Limb (tissue), 2 donors: ENCODE measurements around the gene PRICKLE1.
A peak's percentile ranks its signal among the peaks of the same experiment; 100 is the strongest.

Experiments used
- DNase-seq, 2 donors: peaks; one replicate each; pipeline ENCODE4 v3.0.0-alpha.2; 2016; ENCODE audit errors: extremely low spot score in 2 of 2

The PRICKLE1 gene

DNA sequence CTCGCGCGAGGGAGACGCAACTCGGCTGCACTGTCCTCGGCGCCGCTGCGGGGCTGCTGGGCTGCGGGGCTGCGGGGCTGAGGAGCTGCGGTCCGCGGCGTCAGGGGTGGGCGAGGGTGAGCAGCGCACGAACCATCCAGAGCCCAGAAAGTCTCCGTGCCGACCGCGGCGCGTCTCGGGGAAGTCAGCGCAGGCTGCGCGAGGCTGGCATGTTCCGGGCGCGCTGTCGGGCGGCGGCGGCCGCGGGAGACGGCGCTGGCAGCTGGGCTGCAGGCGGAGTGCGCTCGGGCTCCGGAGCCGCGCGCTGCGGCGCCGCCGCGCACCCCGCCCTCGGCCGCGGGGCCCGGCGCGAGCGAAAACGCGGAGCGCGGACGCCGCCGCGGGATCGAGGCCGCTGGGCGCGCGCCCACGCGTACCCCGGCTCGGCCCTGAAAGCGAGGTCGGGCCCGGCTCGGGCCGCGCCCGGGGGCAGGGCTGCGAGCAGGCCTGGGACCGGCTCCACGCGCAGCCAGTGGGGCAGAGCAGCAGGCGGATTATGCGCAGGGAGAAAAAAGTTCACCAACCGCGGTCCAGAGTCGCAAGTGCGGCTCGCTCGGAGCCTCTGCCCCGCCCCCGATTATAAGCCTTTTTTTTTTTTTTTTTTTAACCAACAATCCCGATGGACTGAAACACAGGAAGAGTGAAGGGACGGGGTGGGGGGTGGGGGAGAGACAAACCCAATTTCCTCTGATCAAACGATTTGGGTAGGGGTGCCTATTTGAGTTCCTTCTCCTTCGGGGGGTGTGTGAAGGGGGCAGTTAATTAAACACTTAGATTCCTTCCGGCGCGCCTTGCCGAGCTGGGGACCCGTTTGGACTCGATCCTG, at the start of gene PRICKLE1:
TSS of gene PRICKLE1 (minus strand) at position 282 of the 865 bp plus-strand sequence. CDS start 117,230 bp downstream, outside the sequence.
- DNase-seq, result peak in 1 of 2 donors; percentile 83

- no peak for DNase-seq
Observed at GRCh38 chr12:42638697-42639096, 49.2 kb upstream of the PRICKLE1 start.

GRCh38 chr12:42638011-42638410, 48.5 kb upstream of the PRICKLE1 start:
- DNase-seq, result no peak

DNA sequence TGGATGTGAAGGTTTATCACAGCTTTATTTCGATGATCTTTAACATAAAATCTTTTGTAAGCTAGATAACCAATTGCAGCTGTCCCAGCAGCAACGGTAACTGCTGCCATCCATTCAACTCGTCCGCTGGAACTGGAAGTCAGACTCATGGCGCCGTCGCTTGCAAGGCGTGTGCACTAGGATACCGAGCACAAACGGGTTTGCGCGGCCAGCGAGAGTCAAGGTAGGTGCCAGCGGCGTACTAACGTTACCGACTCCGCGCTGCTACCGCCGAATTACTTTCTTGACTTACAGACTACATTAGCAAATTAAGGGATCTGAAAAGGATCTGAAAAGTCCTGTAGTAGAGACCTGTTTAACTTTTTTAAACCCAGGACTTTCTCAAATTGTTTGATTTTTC, 47.4 kb upstream of the PRICKLE1 start:
- no peak for DNase-seq

DNA sequence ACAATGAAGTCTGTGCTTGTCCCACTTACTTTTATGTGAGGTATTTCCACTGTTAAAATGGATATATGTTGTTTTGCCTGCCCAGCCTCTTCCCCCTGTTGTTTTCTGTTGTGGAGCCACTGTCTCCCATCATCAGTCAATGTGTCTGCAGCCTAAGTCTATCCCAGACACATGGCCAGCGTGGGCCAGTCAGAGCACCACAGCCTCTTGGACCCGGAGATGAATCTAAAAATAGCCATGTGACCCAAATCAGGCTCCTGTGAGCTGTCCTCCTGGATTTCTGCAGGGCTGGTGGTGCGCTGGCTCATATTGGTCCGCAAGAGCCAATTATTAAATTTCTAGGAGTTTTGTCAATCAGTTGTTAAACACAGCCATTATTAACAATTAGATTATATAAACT, 44.0 kb upstream of the PRICKLE1 start:
- no peak for DNase-seq

DNA sequence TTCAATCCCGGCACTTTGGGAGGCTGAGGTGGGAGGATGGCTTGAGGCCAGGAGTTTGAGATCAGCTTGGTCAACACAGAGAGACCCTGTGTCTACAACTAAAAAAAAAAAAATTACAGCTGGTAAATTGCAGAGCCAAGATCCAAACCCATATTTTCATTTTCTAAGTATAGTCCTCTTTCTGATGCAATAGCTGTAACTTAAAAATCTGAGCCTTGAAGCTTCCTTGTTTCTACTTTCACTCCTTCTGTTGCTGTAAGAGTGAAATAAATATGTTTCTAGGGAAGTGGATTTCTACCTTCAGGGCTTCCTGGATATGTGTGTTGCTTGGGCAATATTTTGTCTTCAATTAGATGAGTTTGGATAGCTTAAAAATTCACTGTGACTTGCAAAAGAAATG, 42.0 kb upstream of the PRICKLE1 start:
- no peak for DNase-seq

DNA sequence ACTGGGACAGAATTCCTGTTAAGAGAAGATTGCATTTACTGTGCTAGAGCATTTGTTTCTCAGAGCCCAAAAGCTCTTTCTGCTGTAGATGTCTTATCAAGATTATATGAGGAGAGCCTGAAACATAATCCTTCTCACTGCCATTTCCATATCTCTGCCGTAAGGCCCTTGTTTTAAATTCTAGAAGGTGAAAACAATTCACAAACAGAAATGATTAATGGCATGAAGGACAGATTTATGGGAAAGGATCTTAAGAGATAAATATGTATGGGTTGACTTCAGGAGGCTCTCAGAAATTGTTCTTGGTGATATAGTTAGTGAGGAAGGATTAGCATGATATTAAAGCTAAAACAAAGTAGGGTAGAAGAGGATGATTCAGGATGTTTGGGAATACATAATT, 40.8 kb upstream of the PRICKLE1 start:
- DNase-seq, result no peak

DNA sequence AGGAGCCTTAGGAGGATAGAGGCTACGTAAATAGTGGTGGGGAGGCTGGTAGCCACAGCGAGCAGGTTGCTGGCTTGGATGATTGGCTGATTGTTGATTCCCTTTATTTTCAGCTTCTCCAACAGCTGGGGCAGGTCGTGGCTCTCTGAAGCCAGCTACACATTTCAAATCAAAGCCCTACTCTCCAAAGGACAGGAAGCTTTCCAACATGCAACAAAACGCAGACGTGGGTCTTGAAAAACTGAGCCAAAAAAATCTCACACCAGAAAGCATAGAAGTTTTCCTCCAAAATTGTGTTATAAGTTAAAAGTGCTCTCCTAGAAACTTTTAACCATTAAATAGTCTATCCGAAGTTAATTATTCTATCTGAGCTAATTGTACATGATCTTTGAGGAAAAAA, 37.6 kb upstream of the PRICKLE1 start:
- DNase-seq, result no peak

GRCh38 chr12:42625611-42626010, 36.1 kb upstream of the PRICKLE1 start:
- DNase-seq, result no peak

- DNase-seq, result no peak
Observed at GRCh38 chr12:42617622-42618021, 28.1 kb upstream of the PRICKLE1 start.

DNA sequence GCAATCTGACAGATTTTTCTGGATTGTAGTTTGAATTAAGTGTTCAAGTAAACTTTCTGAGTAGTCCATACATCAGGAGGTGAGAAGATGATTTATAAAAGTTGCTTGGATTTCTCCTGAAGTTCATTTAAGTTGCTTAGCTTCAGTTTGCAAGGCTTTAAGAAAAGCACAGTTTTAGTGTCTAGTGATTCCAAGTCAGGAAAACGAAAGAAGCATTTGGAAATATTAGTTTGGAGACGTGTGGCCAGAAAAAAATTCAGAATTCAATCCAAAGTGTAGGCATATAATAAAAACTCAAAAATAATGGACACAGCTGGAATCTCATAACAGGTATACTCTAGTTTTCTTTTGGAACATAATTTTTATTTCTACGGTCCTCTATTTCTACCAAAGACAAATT, 25.5 kb upstream of the PRICKLE1 start:
- no peak for DNase-seq

DNA sequence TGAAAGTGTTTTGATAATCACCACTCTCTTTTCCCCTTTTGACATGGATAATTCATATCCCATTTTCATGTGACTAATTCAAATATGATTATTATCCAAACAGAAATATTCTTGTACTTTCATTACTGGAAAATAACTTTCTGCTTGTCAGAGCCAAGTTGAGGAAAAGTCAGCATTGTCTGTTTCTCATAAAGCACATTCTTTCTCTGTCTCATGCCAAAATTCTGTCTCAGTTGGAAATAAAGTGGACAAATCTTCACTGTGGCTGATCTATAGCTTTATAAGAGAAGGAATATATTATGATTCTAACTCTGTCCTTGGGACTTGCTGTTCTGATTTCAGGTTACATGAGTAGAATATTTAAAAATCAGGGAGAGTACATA, 22.7 kb upstream of the PRICKLE1 start:
- DNase-seq, result peak in 1 of 2 donors; percentile 65

DNA sequence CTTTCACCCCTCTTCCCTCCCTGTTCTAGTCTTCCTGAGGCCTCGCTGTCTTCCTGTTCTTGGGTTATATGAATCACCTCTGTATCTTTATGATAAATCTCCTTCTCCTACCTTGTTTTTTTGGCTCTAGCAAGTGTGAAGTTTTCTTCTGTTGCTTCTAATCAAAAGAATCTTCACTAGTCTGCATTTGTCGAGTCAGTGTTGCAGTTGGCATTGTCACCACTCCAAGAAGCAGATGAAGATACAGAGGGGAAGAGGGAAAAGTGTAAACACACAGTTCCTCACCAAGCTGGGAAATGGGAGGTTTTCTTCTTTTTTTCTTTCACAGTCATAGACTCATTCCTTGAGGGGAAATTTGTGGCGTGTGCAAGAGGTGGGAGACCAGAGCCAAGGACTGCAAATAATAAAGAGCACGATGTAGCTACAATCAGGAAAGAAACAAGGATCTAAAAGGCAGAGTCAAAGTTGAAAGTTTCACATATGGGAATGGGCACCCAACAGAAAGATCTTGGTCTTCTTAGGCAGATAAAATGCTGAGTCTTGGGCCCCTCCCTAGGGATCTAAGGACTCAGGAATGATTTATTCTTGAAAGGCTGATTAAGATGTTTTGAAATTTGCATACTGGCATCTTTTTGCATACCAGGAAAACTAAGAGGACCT, 22.2 kb upstream of the PRICKLE1 start:
- no peak for DNase-seq

GRCh38 chr12:42609605-42610004, 20.1 kb upstream of the PRICKLE1 start:
- no peak for DNase-seq

GRCh38 chr12:42608196-42608825, 18.8 kb upstream of the PRICKLE1 start:
- no peak for DNase-seq

GRCh38 chr12:42607584-42608058, 18.1 kb upstream of the PRICKLE1 start:
- DNase-seq, result no peak

DNA sequence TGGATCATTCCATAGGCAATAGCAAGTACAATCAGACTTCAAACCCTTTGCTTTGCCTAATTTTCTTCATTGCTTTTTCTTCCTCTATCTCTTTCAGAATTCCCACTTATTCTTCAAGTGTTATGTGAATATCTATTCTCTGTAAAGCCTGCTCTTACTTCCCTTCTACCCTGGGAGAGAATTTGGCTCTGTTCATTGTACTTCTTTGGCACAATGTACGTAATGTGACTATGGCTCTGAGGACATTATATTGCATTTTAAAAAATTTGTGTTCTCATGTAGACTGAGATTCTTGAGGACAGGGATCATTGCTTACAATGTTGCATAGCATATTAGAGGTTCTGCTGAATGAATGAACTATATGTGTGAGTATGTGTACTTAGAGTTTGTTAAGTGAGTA, 16.9 kb upstream of the PRICKLE1 start:
- DNase-seq, result no peak

DNA sequence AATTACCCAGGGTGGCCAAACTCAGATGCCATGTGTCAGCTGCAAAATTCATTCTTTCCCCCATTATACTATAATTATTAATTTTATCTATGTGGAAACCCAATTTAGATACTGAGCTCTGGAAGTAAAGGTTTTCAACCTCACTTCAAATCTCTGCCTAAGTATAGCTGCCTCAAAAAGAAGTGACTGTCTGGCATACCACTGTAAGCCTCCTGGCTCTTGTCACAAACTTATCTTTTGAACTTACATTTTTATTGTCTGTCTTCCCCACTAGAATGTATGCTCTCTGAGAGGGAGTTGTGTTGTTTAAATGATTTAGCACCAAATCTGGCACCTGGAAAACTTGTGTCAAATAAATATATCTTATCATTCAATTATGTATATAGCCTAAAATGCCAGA, 16.1 kb upstream of the PRICKLE1 start:
- DNase-seq, result no peak

GRCh38 chr12:42603246-42603990, 13.9 kb upstream of the PRICKLE1 start:
- no peak for DNase-seq

- DNase-seq, result no peak
Observed at GRCh38 chr12:42593874-42594273, 4.3 kb upstream of the PRICKLE1 start.

- DNase-seq, result peak in 1 of 2 donors; percentile 62
Observed at GRCh38 chr12:42590330-42590934, 886 bp upstream of the PRICKLE1 start.
